H9 (cell line): Measurements from ENCODE around the gene C6orf136. TPM values are rescaled to one million over a fixed set of nuclear protein-coding genes. Genes with fewer than 3 reads are reported as not detected.

ENCODE experiments used
- DNase-seq: peaks from one replicate; pipeline ENCODE4 v3.0.0-alpha.2; 2017
- H2AFZ ChIP-seq: one replicate; pipeline ENCODE4 v1.6.1; 2013; ENCODE audit warnings: mild to moderate bottlenecking, low read length, control low read depth, moderate library complexity
- H2AK5ac ChIP-seq: 2 replicates; pipeline ENCODE4 v1.6.1; 2013; ENCODE audit warnings: low read length, control low read depth, mixed read lengths; ENCODE audit not compliant: insufficient read length
- H2BK120ac ChIP-seq: one replicate; pipeline ENCODE4 v1.6.1; 2013; ENCODE audit warnings: low read depth, mild to moderate bottlenecking, low read length, control low read depth, inconsistent platforms; ENCODE audit not compliant: poor library complexity, severe bottlenecking
- H2BK12ac ChIP-seq: 2 replicates; pipeline ENCODE4 v1.6.1; 2013; ENCODE audit warnings: low read length, control low read depth, mixed read lengths, low read depth; ENCODE audit not compliant: insufficient read length
- H2BK15ac ChIP-seq: 2 replicates; pipeline ENCODE4 v1.6.1; 2013; ENCODE audit warnings: low read depth, low read length, control low read depth
- H2BK20ac ChIP-seq: one replicate; pipeline ENCODE4 v1.6.1; 2013; ENCODE audit warnings: low read depth, mild to moderate bottlenecking, low read length, control low read depth, inconsistent platforms; ENCODE audit not compliant: poor library complexity, severe bottlenecking
- H2BK5ac ChIP-seq: 2 replicates; pipeline ENCODE4 v1.6.1; 2013; ENCODE audit warnings: low read length, control low read depth, mixed read lengths; ENCODE audit not compliant: insufficient read length
- H3K14ac ChIP-seq: 2 replicates; pipeline ENCODE4 v1.6.1; 2013; ENCODE audit warnings: low read length, control low read depth; ENCODE audit not compliant: insufficient read depth
- H3K18ac ChIP-seq: 2 replicates; pipeline ENCODE4 v1.6.1; 2013; ENCODE audit warnings: low read depth, mild to moderate bottlenecking, mixed read lengths, low read length, control low read depth; ENCODE audit not compliant: insufficient read length
- H3K23ac ChIP-seq: 2 replicates; pipeline ENCODE4 v1.6.1; 2013; ENCODE audit warnings: low read length, control low read depth, mixed read lengths, low read depth; ENCODE audit not compliant: insufficient read length
- H3K23me2 ChIP-seq: 2 replicates; pipeline ENCODE4 v1.6.1; 2013; ENCODE audit warnings: low read depth, mild to moderate bottlenecking, mixed read lengths, low read length, control low read depth; ENCODE audit not compliant: insufficient read length, poor library complexity, severe bottlenecking
- H3K27ac ChIP-seq: 2 replicates; pipeline ENCODE4 v1.5.1; 2013; ENCODE audit warnings: low read length, control low read depth, mixed read lengths, low read depth; ENCODE audit not compliant: insufficient read length
- H3K27me3 ChIP-seq: 2 replicates; pipeline ENCODE4 v1.6.1; 2013; ENCODE audit warnings: low read length, control low read depth, inconsistent platforms; ENCODE audit not compliant: insufficient read depth
- H3K4ac ChIP-seq: 2 replicates; pipeline ENCODE4 v1.6.1; 2013; ENCODE audit warnings: low read depth, mild to moderate bottlenecking, control low read depth, inconsistent platforms, low read length, moderate library complexity
- H3K4me1 ChIP-seq: 2 replicates; pipeline ENCODE4 v1.6.1; 2013; ENCODE audit warnings: low read length, control low read depth, inconsistent platforms; ENCODE audit not compliant: insufficient read depth
- H3K4me2 ChIP-seq: 2 replicates; pipeline ENCODE4 v1.6.1; 2013; ENCODE audit warnings: low read length, control low read depth, mixed read lengths; ENCODE audit not compliant: insufficient read length, insufficient read depth
- H3K56ac ChIP-seq: 2 replicates; pipeline ENCODE4 v1.6.1; 2013; ENCODE audit warnings: low read depth, mild to moderate bottlenecking, mixed read lengths, low read length, control low read depth; ENCODE audit not compliant: insufficient read length
- H3K79me1 ChIP-seq: 2 replicates; pipeline ENCODE4 v1.6.1; 2013; ENCODE audit warnings: low read depth, mild to moderate bottlenecking, moderate library complexity, low read length, control low read depth, inconsistent platforms; ENCODE audit not compliant: insufficient read depth, poor library complexity, severe bottlenecking
- H3K79me2 ChIP-seq: 2 replicates; pipeline ENCODE4 v1.6.1; 2013; ENCODE audit warnings: low read length, control low read depth, inconsistent platforms; ENCODE audit not compliant: insufficient read depth
- H3K9ac ChIP-seq: 2 replicates; pipeline ENCODE4 v1.6.1; 2013; ENCODE audit warnings: low read length, control low read depth, mixed read lengths; ENCODE audit not compliant: insufficient read length; ENCODE audit errors: extremely low read depth
- H3K9me3 ChIP-seq: one replicate; pipeline ENCODE4 v1.6.1; 2013; ENCODE audit warnings: low read depth, low read length, inconsistent platforms; ENCODE audit not compliant: control insufficient read depth
- H3T11ph ChIP-seq: one replicate; pipeline ENCODE4 v1.6.1; 2013; ENCODE audit warnings: mild to moderate bottlenecking, low read length, control low read depth, inconsistent platforms
- H4K20me1 ChIP-seq: one replicate; pipeline ENCODE4 v1.6.1; 2013; ENCODE audit not compliant: control insufficient read depth, insufficient read length, insufficient read depth
- H4K5ac ChIP-seq: 2 replicates; pipeline ENCODE4 v1.6.1; 2013; ENCODE audit warnings: low read depth, mild to moderate bottlenecking, mixed read lengths, low read length, control low read depth; ENCODE audit not compliant: insufficient read length
- H4K8ac ChIP-seq: replicated peaks from 2 replicates; pipeline ENCODE4 v1.6.1; 2013; ENCODE audit warnings: low read length, control low read depth, mixed read lengths, low read depth; ENCODE audit not compliant: insufficient read length
- H4K91ac ChIP-seq: 2 replicates; pipeline ENCODE4 v1.6.1; 2013; ENCODE audit warnings: low read depth, mild to moderate bottlenecking, moderate library complexity, mixed read lengths, low read length, control low read depth; ENCODE audit not compliant: insufficient read length
- H3K27ac Mint-ChIP-seq, 3 experiments: 2 replicates in 2 of 3; 3 replicates in 1 of 3; pipeline ENCODE4 v1.8.0; 2020 to 2021; ENCODE audit warnings: mixed read lengths in 3 of 3, mild to moderate bottlenecking in 1 of 3, moderate library complexity in 1 of 3
- H3K27me3 Mint-ChIP-seq: 2 replicates; pipeline ENCODE4 v1.8.0; 2021; ENCODE audit warnings: low read depth, mild to moderate bottlenecking, moderate library complexity, mixed read lengths
- H3K36me3 Mint-ChIP-seq, 3 experiments: 2 replicates in 2 of 3; 3 replicates in 1 of 3; pipeline ENCODE4 v1.8.0; 2020 to 2021; ENCODE audit warnings: low read depth in 3 of 3, mixed read lengths in 3 of 3; ENCODE audit not compliant: insufficient read depth in 1 of 3
- H3K4me1 Mint-ChIP-seq, 2 experiments: 2 replicates each; pipeline ENCODE4 v1.8.0; 2020; ENCODE audit warnings: mixed read lengths in 2 of 2
- H3K4me3 Mint-ChIP-seq, 2 experiments: 2 replicates in 1 of 2; 3 replicates in 1 of 2; pipeline ENCODE4 v1.8.0; 2020 to 2021; ENCODE audit warnings: mild to moderate bottlenecking in 2 of 2, mixed read lengths in 2 of 2, moderate library complexity in 1 of 2
- H3K9me3 Mint-ChIP-seq, 2 experiments: 2 replicates in 1 of 2; 3 replicates in 1 of 2; pipeline ENCODE4 v1.8.0; 2020; ENCODE audit warnings: mild to moderate bottlenecking in 2 of 2, mixed read lengths in 2 of 2, moderate library complexity in 1 of 2
- WGBS: extraction: QIAGEN DNeasy Blood & Tissue Kit; methylation state at CpG from one replicate; pipeline ENCODE4 v1.1.7; 2013; ENCODE audit warnings: missing lambda C conversion rate, low lambda C conversion rate, mixed read lengths; ENCODE audit not compliant: insufficient read length; ENCODE audit errors: extremely low coverage; 5-methylcytosine and 5-hydroxymethylcytosine counted together
- long read RNA-seq: library from polyadenylated mRNA; unstranded; transcript quantifications from one replicate; pipeline ENCODE4 v2.0.0, GENCODE V29; 2020
- total RNA-seq: library from RNA; stranded (reverse); gene quantifications from 2 replicates; pipeline ENCODE4 v1.2.1, GENCODE V29; 2021
- TF ChIP-seq, protein P1 (sequence below): fragments of 200-600 bp; sonication (generic); conservative IDR thresholded peaks from 3 replicates; pipeline ENCODE4 v1.8.0; 2021; ENCODE audit warnings: antibody characterized with exemption, mild to moderate bottlenecking

The C6orf136 gene, protein sequence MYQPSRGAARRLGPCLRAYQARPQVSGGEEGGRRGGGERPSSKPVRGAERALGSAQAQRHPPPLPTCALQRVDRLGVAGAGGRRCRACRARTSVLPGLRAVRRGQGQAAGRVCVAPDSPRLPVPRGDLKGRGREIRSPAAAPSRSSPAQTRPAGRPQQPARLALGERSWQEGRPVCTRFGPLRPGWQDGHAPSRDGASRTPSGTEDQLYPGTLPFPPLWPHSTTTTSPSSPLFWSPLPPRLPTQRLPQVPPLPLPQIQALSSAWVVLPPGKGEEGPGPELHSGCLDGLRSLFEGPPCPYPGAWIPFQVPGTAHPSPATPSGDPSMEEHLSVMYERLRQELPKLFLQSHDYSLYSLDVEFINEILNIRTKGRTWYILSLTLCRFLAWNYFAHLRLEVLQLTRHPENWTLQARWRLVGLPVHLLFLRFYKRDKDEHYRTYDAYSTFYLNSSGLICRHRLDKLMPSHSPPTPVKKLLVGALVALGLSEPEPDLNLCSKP
- total RNA-seq: 22.2 and 23.9 TPM in 2 replicates
- long read RNA-seq, transcript C6orf136-201 (6 exons, 1,978 nt): major isoform, 8 of 23 reads
- long read RNA-seq, transcript C6orf136-203 (6 exons, 1,402 nt): minor isoform, 5 of 23 reads
- long read RNA-seq, partial matches to known transcripts: 6 of 23 reads
- long read RNA-seq, other reads (novel, unspliced or antisense): 4 of 23 reads

DNA sequence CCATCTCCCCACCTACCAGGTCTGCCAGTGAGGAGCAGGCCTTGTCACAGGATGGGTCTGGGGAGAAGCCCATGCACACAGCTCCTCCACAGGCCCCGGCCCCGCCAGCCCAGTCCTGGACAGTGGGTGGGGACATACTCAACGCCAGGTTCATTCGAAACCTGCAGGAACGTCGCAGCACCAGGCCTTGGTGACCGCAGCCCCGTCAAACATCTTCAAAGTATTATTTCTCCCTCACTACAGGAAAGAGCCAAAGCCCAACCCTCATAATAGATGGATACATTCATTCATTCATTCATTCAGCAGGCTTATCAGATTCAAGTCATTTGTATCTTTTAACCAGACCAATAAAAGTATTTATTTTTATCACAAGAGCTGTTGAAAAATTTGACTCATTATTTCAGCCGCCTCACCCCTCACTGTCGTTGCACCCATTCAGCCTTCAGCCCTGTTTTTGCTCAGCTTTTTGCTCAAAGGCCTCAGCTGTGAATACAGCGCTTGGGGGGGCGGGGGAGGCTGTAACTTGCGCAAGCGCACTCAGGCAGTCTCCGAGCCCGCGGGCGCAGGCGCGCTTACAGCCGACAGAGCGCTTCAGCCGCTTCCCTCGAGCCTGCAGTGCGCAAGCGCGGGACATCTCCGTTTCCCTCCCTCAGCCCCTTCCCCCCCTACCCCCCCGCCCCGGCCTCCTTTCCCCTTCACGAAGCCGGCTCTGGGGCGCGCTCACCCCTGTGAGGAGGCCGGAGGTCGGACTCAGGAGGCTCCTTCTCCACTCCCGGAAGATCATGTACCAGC is at the start of gene C6orf136:
C6orf136 (plus strand) TSS at position 684 of the 792 bp plus-strand sequence; CDS start at position 783, 99 bp downstream.
- no CpG with 5 or more reads among the region's 37 CpGs for WGBS
- H3K4me3 Mint-ChIP-seq: peak within 1 kb of the TSS; percentile 85 to 94

More for the DNA sequence above, at the start of gene C6orf136:
- Histone ChIP-seq H3K27me3 (no peaks in the 10 kb centered on the region), H3K18ac (peak within 1 kb of the TSS; percentile 85), H2AK5ac (no peak within 1 kb of the TSS), H2BK15ac (no peak within 1 kb of the TSS), H2BK5ac (peak within 1 kb of the TSS; percentile 61), H3K56ac (no peak within 1 kb of the TSS), H3K79me1 (peaks cover 2% of the 10 kb centered on the region), H3K9ac (peak within 1 kb of the TSS; percentile 70), H3K27ac (no peak within 1 kb of the TSS), H4K91ac (no peak within 1 kb of the TSS), H4K20me1 (no peaks in the 10 kb centered on the region), H2BK12ac (no peak within 1 kb of the TSS), H3K79me2 (no peaks in the 10 kb centered on the region), H3K23ac (no peak within 1 kb of the TSS), H4K5ac (no peak within 1 kb of the TSS), H2AFZ (no peak within 1 kb of the TSS), H2BK20ac (no peak within 1 kb of the TSS), H3T11ph (no peak within 1 kb of the TSS), H3K4me1 (no peaks in the 10 kb centered on the region), H2BK120ac (no peak within 1 kb of the TSS), H4K8ac (no peak within 1 kb of the TSS), H3K4ac (no peak within 1 kb of the TSS), H3K9me3 (no peaks in the 10 kb centered on the region), H3K4me2 (peak within 1 kb of the TSS; percentile 76), H3K23me2 (peaks cover 8% of the 10 kb centered on the region), H3K14ac (peak within 1 kb of the TSS; percentile 83)
- TF ChIP-seq, protein P1, sequence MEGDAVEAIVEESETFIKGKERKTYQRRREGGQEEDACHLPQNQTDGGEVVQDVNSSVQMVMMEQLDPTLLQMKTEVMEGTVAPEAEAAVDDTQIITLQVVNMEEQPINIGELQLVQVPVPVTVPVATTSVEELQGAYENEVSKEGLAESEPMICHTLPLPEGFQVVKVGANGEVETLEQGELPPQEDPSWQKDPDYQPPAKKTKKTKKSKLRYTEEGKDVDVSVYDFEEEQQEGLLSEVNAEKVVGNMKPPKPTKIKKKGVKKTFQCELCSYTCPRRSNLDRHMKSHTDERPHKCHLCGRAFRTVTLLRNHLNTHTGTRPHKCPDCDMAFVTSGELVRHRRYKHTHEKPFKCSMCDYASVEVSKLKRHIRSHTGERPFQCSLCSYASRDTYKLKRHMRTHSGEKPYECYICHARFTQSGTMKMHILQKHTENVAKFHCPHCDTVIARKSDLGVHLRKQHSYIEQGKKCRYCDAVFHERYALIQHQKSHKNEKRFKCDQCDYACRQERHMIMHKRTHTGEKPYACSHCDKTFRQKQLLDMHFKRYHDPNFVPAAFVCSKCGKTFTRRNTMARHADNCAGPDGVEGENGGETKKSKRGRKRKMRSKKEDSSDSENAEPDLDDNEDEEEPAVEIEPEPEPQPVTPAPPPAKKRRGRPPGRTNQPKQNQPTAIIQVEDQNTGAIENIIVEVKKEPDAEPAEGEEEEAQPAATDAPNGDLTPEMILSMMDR: no peak
- Mint-ChIP-seq H3K4me1 (peaks cover 14 to 17% of the 10 kb centered on the region in 2 experiments), H3K27me3 (no peaks in the 10 kb centered on the region), H3K9me3 (no peaks in the 10 kb centered on the region), H3K27ac (peak within 1 kb of the TSS; percentile 19 to 90 (median 82); a peak in 6 of 7 replicates), H3K36me3 (peaks cover 11 to 62% (median 53%) of the 10 kb centered on the region in 3 experiments)
- DNase-seq: peak; percentile 94
